Hepatic stellate cell (primary cell): ENCODE data around the gene RABGGTA.
A peak's percentile ranks its signal among the peaks of the same experiment; 100 is the strongest.
"Not testable (repeated sequence)": the region's sequence is repeated elsewhere in the genome, so short reads cannot be mapped to it uniquely, and the experiment has no call there.

ENCODE experiments used
- DNase-seq: peaks from one replicate; pipeline ENCODE4 v3.0.0; 2011; ENCODE audit warnings: low spot score

Gene RABGGTA

DNA sequence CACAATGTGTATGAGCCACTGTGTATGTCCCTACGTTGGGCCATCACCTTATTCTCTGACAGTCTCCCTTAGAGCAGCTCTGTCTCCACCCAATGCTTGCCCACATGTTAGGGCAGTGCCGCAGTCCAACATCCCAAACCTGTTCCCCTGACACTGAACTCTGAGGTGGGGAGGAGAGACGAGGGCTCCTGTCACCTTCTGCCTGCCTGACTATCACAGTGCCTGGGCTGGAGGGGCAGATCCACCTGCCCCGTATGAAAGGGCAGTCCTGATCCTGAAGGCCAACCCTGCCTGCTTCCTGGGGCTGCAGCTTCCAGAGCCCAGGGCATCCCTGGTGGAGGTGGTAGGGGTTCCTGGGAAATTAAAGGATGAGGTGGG, 10.6 kb downstream of the RABGGTA start:
- DNase-seq = no peak

DNA sequence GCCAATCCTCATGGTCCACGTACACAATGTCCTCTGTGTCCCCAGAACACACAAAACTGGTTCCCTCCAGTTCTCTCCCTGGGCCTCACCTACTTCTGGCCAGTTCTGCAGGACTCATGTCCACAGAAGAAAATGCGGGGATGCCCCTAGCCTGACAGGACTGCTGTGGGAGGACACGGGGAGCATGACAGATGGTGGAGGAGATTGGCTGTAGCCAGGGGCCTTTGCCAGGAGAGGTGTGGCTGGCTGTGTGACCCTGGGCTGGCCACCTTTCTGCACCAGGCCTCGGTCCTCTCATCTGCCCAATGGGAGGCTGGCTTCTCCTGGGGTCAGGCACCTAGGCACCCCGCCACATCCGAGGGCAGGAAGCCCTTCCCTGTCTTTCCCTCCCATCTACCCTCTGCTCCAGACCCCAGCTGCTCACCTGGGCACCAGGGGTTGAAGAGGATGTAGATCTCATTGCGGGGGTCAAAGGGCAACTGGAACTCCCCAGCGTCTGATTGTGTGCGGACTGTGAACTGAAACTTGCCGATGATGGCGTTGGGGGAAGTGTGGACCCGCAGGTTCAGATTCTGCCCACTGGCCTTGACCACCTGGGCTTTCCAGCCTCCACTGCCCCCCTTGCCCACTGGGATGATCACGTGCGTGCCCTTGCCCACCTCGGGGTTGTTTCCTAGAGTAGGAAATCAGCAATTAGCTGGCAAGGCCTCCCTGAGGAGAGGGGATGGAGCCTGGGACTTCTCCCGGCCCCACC, 11.2 kb downstream of the RABGGTA start:
- no peak for DNase-seq

DNA sequence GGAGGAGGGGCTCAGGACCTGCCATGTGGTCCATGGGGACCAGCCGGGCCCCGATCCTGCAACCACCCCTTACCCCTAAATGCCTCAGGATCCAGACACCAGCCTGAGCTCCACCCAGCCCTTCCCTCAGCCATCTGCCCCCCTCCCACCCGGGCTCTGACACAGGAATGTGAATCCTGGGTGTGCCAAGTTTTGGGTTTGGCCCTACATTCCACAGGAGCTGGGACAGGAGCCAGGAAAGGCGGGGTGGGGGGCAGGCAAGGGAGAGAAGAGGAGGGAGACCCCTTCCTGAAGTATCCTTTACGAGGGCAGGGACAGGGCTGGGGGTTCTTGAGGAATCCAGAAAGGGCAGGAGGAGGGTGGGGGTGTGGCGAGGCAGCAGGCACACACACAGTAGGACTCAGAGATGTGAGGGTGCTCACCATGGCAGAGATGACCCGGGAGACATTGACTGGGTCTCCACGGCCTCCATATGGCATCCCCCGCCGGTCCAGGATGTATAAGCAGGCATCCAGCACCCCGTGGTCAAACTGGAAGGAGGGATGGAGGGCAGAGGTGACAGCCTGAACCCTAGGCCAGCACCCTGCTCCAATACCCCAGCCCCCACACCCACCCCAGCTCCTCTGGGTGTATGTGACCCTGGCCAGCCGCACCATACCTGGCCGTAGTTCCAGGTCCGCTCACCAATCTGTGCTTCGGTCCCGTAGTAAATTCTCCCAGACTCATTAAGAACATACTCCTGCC, 11.9 kb downstream of the RABGGTA start:
- DNase-seq = peak; percentile 80

DNA sequence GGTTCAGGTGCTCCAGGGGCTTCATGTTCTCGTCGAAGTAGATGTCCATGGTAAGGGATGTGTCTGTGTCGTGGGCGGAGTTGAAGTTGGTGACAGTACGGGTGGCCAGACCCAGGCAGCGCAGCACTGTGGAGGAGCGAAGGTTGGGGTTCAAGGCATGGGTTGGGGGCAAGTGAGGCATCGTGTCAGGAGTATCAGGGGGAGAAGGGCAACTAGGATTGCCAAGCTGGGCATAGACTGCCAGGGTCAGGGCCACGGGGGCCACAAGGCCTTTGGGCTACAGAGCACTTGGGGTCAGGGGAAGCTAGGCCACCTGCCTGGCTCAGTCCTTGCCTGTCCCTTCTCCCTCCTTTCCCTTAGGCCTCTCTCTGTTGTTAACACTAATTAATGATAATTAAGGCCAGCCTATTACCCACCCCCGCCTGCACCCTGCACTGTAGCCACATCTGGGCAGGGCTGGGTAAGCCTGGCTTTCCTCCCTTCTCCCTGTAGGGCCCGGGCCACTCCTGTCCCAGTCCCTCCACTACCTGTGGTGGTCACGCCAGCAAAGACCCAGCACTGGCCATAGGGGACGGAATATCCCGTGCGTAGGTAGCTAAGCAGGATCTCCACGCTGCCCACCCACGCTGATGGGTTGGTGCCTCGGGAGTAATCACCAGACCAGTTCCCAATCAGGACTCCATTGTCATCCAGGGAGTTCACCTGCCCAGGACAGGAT, 12.7 kb downstream of the RABGGTA start:
- DNase-seq = no peak

DNA sequence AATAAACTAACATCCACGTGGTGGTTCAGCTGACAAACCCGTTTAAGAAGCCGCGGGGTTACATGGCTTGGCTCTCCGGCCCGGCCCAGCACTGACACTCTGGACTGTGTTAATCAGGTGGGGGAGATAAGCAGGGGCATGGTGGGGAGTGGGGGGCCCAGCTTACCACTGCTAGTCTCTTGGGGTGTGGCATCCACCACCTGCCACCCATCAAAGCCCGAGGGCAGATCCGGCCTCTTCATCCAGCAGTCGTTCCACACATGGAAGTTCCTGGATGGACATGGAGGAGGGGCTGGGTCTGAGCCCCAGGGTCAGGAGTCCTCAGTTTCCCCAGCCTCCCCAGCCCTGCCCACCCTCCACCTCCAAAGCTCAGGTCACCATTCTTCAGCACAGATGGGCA, 13.3 kb downstream of the RABGGTA start:
- no peak for DNase-seq

DNA sequence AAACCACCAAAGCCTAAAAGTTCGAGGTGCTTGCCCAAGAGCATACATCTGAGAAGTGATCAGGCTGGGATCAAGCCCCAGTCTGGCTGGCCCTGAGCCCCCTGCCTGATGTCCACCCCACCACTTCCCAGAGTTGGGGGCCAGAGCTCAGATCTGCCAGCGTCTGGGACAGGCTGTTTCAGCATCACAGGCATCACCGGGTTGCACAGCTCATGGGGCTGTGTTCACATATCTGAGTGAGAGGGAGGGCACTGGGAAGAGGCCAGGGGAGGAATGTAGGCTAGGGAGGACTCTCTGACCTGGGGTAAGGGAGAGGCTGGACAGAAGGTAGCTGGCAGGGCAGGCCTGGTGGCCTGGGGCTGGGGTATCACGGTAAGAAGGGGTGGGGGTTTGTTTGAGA, 14.4 kb downstream of the RABGGTA start:
- peak; percentile 40 for DNase-seq

DNA sequence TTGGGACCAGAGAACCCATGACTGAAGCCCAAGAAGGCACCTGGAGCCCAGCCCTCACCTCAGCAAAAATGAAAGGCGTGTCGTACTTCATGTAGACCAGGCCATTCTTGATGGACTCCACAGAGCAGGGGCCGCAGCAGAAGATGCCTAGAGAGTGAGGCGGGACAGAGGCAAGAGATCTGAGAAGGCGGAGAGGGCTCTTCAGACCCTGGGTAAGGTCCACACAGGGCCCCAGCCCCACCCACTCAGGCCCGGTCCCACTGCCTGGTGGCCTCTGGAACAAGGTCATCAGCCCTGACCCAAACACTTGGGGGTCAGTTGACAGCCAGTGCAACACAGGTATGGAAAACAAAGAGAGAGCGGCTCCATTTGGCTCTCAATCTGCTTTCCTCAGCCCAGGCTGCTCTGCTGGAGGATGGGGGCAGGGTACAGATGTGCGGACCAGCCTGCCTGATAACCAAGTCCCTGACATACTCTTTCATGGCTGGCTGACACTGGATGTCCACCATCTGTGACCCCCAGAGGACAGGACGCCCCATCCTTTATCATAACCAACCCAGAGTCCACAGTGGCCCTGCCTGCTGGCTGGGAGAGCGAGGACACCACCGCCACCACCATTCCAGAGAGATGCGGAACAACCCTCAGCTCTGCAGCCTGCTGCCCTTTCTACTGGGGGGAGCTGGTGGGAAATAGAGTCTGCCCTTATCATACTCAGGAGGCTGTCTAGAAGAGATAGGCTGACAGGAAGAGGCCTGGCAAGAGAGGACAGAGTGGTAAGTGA, 15.3 kb downstream of the RABGGTA start:
- DNase-seq = no peak

DNA sequence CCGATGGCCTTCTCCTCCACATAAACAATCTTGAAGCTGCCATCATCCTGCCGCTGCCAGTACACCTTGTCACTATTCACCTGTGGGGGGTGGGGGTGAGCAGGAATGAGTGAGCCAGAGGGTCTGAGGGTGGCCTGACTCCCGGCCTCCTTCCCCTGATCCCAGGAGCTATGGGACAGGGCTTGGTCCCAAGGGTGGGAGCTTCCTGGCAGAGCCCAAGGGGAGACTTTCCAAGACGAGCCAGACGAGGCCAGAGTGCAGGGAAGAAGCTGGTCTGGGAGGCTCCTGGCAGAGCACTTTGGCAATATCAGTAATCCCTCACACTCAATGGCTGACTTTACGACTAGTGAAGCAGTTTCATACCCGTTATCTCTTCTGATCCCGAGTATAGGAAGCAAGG, 16.0 kb downstream of the RABGGTA start:
- no peak for DNase-seq

DNA sequence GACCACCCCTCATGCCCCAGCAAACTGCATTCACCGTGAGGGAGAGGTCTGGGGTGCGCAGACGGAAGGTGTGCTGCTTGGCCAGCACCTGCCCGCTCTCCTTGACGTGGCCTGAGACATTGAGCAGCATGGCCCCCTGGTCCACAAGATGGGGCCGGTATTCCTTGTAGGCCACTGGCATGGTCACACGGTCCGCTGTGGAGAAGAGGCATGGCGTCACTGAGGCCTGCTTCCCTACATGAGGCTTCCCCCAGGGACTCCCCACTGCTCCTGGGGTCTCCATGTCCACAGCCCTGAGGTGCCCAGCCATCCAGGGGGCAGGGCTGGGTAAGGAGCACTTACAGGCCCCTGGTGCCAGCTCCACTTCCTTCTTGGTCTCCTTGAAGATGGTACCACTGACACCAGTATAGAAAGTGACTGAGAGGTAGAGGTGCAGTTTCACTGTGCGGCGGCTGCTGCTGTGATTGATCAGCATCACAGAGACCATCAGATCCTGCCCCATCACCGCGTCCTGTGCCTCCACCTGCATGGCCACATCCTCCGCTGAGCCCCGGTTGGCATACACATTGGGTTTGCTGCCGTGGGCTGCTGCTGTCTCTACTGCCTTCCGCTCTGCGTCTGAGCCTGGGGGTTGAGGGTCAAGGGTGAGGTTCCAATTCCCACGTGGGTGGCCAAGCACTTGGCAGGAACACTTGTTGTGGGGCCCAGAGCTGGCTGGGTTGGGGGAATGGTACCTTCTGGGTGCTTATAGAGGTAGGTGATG, 16.6 kb downstream of the RABGGTA start:
- no peak for DNase-seq

DNA sequence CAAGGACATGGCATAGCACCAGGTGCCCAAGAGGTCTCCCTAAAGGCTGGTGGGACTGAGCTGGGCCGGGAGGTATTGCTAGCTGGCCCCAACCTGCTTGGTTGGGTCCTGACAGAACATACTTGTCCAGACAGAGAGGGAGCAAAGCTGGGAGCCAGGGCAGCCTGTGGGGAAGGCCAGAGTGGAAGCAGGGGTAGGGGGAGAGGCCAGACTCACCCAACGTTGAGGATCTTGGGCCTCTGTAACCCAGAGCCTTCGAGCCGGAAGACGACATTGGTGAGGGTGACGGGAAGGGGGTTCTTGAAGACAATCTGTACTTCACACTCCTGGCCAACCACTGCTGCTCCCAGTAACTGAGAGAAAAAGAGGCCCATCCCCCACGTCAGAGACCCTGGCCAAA, 17.5 kb downstream of the RABGGTA start:
- no peak for DNase-seq

DNA sequence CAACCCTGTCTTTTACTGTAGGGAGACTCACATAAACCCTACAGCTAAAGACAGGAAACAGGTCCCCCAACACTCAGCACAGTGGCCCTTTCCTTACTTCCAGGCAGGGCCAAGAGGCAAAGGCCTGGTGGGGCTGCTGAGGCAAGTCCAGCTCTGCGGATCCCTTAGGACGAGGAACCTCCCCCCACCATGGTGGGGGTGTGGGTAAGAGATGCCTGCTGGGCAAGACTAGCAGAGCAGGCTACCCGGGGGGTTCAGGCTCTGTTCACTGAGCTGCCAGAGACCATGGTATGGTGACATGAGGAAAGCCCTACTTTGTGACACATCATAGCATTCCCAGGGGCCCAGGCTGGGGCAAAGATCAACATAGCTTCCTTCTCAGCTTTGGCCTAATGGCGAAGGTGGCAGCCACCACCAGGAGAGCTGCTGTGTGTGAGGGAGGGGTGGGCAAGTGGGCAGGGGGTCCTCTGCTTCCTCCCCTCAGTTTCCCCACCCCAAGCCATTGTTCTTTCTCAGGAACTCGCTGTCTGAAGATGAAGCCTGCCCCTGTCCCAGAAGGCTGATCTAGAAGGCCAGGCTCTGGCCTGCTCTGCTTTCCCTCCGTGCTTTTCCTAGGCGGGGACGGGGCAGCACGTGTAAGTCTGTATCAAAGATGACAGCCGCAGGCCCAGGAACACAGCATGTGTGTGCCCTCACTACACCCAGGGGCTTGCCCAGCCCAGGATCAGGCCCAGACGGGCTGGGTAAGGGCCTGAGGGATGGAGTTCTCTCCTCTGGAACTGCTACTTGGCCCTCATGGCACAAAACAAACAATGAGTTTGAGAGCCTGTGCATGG, 18.9 kb downstream of the RABGGTA start:
- DNase-seq = no peak

DNA sequence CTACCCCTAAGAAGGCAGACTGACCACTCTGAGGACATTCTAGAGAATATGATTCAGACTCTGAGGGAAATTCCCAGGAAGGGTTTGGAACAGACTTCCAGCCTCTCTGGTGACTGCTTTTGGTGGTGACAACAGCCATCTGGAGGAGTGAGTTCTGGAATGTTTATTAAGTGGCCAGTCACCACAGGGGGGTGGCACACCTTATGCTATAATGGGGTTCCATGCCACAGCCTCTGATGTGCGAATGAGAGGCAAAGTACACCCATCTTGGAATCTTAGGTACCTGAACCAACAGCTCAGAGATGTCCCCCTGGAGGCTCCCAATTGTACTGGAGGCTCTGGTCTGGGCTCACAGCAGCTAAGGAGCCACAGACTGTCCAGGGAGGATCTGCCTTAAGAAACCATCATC, 19.5 kb downstream of the RABGGTA start:
- peak; percentile 79 for DNase-seq

DNA sequence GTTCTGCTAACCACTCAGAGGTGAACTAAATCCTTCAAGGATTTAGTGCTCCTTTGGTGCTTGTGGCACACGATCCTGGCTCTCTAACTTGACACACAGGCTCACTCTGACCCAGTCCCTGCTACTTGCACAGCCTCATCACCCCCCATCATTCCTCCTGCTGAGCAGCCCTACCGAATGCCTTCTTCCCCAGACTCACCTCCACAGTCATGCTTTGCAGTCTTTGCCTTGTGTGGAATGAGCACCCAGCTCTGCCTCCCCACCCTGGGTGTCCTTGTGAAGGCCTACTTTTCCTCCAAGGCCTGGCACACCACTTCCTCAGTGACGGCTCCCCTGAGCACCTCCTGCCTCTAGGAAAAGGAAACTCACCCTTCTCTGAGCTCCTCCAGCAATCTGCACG, 21.0 kb downstream of the RABGGTA start:
- DNase-seq = no peak

DNA sequence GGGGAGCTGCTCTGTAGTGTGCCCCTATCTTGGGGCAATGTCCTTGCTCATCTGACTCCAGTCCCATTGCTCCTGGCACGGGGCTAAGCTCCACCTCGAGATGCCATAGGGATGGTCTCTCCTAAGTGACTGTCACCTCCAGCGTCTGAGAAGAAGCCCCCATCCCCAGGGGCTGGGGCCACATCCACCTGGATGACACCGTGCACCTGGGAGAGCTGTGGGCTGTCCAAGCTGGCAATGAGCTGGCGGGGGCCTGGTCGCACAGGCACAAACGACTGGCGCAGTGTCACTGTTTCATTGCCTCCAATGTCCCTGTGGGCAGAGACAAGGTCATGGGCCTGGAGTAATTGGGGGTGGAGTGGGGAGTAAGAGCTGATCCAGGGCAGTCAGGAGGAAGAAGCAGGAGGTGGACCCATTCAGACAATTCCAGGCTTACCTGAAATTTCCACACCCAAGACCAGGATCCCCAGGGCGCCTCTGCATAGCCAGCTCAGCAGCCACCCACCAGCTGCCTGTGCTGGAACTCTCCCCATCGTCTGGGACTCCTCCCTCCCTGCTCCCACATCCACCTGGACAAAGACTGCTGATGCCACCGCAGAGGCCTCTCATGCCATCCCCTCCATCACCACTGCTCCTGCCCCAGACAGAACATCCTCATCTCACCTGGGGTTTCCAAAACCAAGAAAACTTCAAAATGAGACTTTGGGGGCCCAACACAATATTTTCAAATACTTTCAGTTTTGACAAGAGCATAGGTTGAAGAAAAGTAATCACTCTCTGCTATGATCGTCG, 22.0 kb downstream of the RABGGTA start:
- DNase-seq = no peak

DNA sequence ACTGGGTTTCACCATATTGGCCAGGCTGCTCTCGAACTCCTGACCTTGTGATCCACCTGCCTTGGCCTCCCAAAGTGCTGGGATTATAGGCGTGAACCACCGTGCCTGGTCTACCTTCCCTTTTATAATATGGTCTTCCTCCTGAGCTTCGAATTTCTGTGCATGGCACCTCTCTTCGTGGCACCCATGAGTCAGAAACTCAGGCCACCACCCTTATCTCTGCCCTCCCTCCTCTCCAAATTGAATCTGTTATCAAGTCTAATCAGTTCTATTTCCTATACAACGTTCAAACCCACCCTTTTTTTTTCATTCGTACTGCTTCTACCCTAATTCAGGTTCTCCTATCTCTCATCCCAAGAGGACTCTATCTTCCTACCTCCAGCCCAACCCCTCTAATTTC, 24.0 kb downstream of the RABGGTA start:
- DNase-seq = no peak

DNA sequence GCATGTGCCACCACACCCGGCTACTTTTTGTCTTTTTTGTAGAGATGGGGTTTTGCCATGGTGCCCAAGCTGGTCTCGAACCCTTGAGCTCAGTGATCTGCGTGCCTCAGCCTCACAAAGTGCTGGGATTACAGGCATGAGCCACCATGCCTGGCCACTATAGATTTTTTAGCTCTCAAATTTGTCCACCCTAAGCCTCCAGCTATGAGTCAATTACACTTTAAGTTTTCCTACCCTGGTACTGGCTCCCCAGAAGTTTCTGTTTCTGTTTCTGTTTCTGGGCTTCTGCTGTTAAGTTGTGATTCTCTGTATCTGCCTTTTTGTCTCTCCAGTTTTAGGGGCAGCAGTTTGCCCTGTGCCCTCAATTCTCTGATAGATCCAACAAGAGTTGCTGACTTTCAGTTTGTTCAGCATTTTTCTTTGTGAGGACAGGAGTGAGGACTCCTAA, 24.6 kb downstream of the RABGGTA start:
- DNase-seq = no peak

DNA sequence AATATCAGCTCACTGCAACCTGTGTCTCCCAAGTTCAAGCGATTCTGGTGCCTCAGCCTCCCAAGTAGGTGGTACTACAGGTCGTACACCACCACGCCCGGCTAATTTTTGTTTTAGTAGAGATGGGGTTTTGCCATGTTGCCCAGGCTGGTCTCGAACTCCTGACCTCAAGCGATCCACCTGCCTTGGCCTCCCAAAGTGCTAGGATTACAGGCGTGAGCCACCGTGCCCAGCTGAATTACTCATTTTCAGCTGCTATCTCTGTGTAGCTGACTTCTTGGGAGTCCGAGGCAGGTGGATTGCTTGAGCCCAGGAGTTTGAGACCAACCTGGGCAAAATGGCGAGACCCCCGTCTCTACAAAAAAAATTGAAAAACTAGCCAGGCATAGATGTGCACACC, 26.0 kb downstream of the RABGGTA start:
- DNase-seq = not testable (repeated sequence)

DNA sequence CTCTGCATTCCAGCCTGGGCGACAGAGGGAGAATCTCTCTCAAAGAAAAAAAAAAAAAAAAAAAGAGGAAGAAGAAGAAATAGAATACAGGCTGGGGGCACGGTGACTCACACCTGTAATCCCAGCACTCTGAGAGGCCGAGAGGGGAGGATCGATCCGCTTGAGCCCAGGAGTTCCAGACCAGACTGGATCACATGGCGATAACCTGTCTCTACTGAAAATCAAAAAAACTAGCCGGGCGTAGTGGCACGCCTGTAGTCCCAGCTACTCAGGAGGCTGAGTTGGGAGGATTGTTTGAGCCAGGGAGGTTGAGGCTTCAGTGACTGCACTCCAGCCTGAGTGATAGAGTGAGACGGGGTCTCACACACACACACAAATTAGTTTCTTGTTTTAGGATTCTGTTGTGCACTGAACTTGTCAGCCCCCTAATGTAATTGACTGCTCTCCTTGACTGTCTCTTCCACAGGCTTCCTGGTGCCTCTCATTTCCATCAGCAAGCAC, 28.0 kb downstream of the RABGGTA start:
- DNase-seq = no peak

DNA sequence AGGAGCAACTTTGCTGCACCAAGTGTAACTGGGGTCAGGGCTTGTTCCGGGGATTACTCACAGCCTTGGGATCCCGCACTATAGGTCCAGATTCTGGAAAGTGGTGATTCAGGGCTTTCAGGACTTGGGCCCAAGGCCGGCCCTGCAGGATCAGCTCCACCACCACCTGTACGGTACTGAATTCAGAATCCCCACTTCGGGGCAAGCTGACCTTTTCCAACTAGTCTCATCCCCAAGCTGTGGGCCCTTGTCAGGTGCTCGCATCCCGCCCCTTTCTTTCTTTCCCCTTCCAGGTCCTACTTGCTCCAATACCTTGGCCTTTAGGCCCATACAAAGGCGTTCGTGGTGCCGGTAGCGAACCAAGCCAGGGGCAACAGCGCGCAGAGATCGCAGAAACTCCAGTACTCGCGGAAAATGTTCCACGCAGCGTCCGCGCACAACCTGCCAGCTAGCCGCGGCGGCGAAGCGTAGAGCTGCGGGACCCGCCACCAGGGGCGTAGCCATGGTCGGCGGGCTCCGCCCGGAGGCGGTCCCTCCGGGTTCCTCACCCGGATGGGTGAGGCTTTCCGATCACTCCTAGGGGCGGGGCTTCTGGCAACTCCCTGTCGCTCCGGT, 29.5 kb downstream of the RABGGTA start:
- DNase-seq = peak; percentile 97
